Left renal pelvis (tissue), 4 donors: ENCODE results near the gene MTRFR. TPM values are rescaled to one million over a fixed set of nuclear protein-coding genes. Genes with fewer than 3 reads are reported as not detected.
"Not testable (repeated sequence)": the region's sequence is repeated elsewhere in the genome, so short reads cannot be mapped to it uniquely, and the experiment has no call there.

Experiments used
- DNase-seq, 4 donors: peaks; one replicate each; pipeline ENCODE4 v3.0.0-alpha.2; 2013; ENCODE audit warnings: low read depth in 4 of 4, low spot score in 3 of 4
- polyA plus RNA-seq, 4 donors: library from polyadenylated mRNA; unstranded; fragments of 120-200 nt; gene quantifications; one replicate each; pipeline ENCODE4 v1.2.1, GENCODE V29; 2013; ENCODE audit not compliant: insufficient read length in 4 of 4

Gene MTRFR
- polyA plus RNA-seq, 4 donors, result 18.7 to 25.8 (median 20.6) TPM

- not testable (repeated sequence) for DNase-seq
These were observed 14.9 kb downstream of the MTRFR start for GRCh38 chr12:123248129-123248528.

- not testable (repeated sequence) for DNase-seq
These were observed 15.9 kb downstream of the MTRFR start for GRCh38 chr12:123248996-123249741.

- DNase-seq, result no peak
These were observed 17.5 kb downstream of the MTRFR start for GRCh38 chr12:123250471-123251383.

GRCh38 chr12:123251403-123252076 lies 18.3 kb downstream of the MTRFR start:
- no peak for DNase-seq

GRCh38 chr12:123252365-123252764 lies 19.1 kb downstream of the MTRFR start:
- DNase-seq, result not testable (repeated sequence)

- no peak for DNase-seq
These were observed 20.6 kb downstream of the MTRFR start for GRCh38 chr12:123253641-123254459.

GRCh38 chr12:123254853-123255446 lies 21.7 kb downstream of the MTRFR start:
- no peak for DNase-seq

GRCh38 chr12:123258593-123258992 lies 25.4 kb downstream of the MTRFR start:
- DNase-seq, result no peak

GRCh38 chr12:123260081-123260480 lies 26.8 kb downstream of the MTRFR start:
- no peak for DNase-seq

- no peak for DNase-seq
These were observed 28.0 kb downstream of the MTRFR start for GRCh38 chr12:123261196-123261595.

- no peak for DNase-seq
These were observed 30.1 kb downstream of the MTRFR start for GRCh38 chr12:123263196-123263817.

- no peak for DNase-seq
These were observed 31.4 kb downstream of the MTRFR start for GRCh38 chr12:123264642-123265041.

GRCh38 chr12:123265851-123266678 lies 32.8 kb downstream of the MTRFR start:
- DNase-seq, result no peak

GRCh38 chr12:123266679-123267277 lies 33.5 kb downstream of the MTRFR start:
- DNase-seq, result no peak

- no peak for DNase-seq
These were observed 34.2 kb downstream of the MTRFR start for GRCh38 chr12:123267335-123267920.

GRCh38 chr12:123267991-123268843 lies 35.0 kb downstream of the MTRFR start:
- no peak for DNase-seq

- no peak for DNase-seq
These were observed 35.6 kb downstream of the MTRFR start for GRCh38 chr12:123268850-123269249.
